Stimulated activated CD4-positive, alpha-beta T cell treated with anti-CD3 and anti-CD28 coated beads, TNF-alpha, amount 100 ng/mL, for 1 hour (primary cell): ENCODE measurements around the gene CCDC92B.
"Not testable (repeated sequence)": the region's sequence is repeated elsewhere in the genome, so short reads cannot be mapped to it uniquely, and the experiment has no call there.

Source experiments
- DNase-seq, 3 donors: peaks; one replicate each; pipeline ENCODE4 v3.0.0-alpha.2; 2020; ENCODE audit warnings: low read depth in 3 of 3, low spot score in 1 of 3

CCDC92B gene

GRCh38 chr17:2749058-2749783 is at the start of gene CCDC92B:
Gene CCDC92B (minus strand): TSS chr17:2749652. CDS start chr17:2735145, 14,507 bp downstream.
- DNase-seq: no peak

- DNase-seq: no peak
Measured at GRCh38 chr17:2798678-2799077, 49.2 kb upstream of the CCDC92B start.

GRCh38 chr17:2798188-2798587 is 48.7 kb upstream of the CCDC92B start:
- DNase-seq: no peak

GRCh38 chr17:2797637-2798036 is 48.2 kb upstream of the CCDC92B start:
- DNase-seq: no peak

DNA sequence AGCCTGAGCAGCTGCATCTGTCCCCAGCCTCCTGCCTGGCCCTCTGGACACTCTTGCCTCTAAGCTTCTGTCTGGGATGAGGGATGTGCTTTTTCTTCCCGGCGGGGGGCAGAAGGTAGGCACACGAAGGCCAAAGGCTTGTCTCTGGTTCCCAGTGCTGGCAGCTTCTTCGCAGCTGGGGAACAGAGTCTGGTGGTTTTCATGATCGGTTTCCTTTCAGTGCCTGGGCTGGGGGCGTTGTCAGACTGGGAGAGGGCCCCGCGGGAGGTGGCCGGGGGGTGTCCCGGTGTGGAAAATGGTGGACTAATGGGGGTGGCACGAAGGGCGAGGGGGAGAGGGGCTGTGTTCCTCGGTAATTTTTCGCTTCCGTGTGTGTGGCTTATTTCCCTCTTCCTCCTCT is 47.8 kb upstream of the CCDC92B start:
- DNase-seq: no peak

- peak in 2 of 3 donors; percentile 25 to 29 for DNase-seq
Measured at GRCh38 chr17:2796164-2797125, 47.0 kb upstream of the CCDC92B start, which contains the start of gene RAP1GAP2. Gene RAP1GAP2 (plus strand): TSS chr17:2796438. CDS start chr17:2796528, 90 bp downstream.

- no peak for DNase-seq
Measured at GRCh38 chr17:2795441-2796163, 46.1 kb upstream of the CCDC92B start.

GRCh38 chr17:2794111-2794803 is 44.8 kb upstream of the CCDC92B start:
- DNase-seq: no peak

- DNase-seq: no peak
Measured at GRCh38 chr17:2792366-2793169, 43.1 kb upstream of the CCDC92B start.

DNA sequence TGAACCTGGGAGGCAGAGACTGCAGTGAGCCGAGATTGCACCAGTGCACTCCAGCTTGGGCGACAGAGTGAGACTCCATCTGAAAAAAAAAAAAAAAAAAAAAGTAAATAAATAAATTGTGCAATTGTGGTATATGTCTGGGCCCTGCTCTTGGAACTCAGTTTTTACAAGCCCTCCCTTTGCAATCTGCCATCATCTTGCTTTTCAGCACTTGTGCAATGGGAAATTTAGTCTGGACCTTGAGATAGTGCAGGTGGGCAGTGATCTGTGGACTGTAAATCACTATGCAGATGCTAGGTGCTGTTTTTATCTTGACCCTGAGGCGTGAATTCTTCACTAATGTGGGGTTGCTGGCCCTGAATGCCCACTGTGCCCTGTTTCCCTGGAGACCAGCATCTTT is 40.2 kb upstream of the CCDC92B start:
- DNase-seq: no peak

- peak; percentile 72 to 90 (median 78) for DNase-seq
Measured at GRCh38 chr17:2786176-2786881, 36.9 kb upstream of the CCDC92B start.

GRCh38 chr17:2785376-2785775 is 35.9 kb upstream of the CCDC92B start:
- DNase-seq: not testable (repeated sequence)

- no peak for DNase-seq
Measured at GRCh38 chr17:2784864-2785263, 35.4 kb upstream of the CCDC92B start.

GRCh38 chr17:2783310-2784030 is 34.0 kb upstream of the CCDC92B start:
- no peak for DNase-seq

- no peak for DNase-seq
Measured at GRCh38 chr17:2782055-2782454, 32.6 kb upstream of the CCDC92B start.

- not testable (repeated sequence) for DNase-seq
Measured at GRCh38 chr17:2781598-2781997, 32.1 kb upstream of the CCDC92B start.

DNA sequence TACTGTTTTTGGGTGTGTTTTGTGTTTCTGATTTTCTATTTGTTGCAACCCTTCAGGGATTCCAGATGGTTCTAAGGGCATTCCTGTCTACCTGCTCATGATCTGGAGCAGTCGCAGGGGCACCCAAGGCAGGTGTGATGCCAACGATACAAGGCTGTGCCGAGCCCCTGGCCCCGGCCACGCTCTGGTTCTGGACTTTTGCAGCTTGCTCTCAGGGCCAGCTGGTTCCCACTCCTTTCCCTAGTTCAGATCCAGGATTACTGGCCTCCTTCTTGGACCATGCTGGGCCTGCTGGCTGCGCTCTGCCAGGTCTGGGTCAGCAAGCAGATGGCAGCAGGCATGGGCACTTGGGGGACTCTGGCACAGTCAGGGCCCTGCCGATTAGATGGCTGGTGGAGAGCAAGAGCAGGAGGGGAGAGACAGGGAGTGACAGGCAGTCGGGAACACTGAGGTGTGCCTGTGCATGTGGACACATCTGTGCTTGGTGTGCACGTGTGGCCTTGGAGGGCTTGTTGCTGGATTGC is 31.5 kb upstream of the CCDC92B start:
- no peak for DNase-seq

- no peak for DNase-seq
Measured at GRCh38 chr17:2780256-2780655, 30.8 kb upstream of the CCDC92B start.
